A549 treated with CpdA at 1 μM for 4 hours (cell line): ENCODE data around the gene CPXCR1. TPM values are rescaled to one million over a fixed set of nuclear protein-coding genes. Genes with fewer than 3 reads are reported as not detected.

Source experiments
- total RNA-seq: library from RNA; stranded (reverse); fragments of 200-300 nt; extraction: Qiagen RNA extraction; gene quantifications from 5 replicates; pipeline ENCODE4 v1.2.3, GENCODE V29; 2022; ENCODE audit warnings: low read depth

Gene CPXCR1
- total RNA-seq, result not detected in 5 replicates

DNA sequence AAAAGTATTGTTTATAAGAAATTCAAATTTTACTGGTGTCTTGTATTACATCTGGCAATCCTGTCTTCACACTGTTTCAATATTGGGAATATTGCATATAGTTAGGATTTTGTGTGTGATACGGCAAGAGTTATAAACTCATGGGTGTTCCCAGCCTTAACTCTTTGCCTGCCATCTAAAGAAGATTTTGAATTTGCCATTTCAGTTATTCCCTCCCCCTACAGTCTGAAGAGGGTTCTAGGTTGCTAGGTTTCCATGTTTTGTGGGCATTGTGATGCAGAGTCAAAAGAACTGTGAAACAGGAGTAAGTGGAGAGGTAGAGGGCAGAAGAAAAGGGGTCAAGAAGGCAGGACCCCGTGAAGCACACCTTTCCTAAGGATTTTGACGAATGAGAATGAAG lies at the start of gene CPXCR1:
Gene CPXCR1, plus strand, starts transcription at position 301 of the 400 bp plus-strand sequence. CDS start 6,190 bp downstream, outside the sequence.

